ENCODE data around the gene PTPRG. TPM values are rescaled to one million over a fixed set of nuclear protein-coding genes. Genes with fewer than 3 reads are reported as not detected.
"Not testable (repeated sequence)": the region's sequence is repeated elsewhere in the genome, so short reads cannot be mapped to it uniquely, and the experiment has no call there.

The PTPRG gene
- total RNA-seq, 2 experiments from 2014 or later: 0.03 to 0.05 TPM

DNA sequence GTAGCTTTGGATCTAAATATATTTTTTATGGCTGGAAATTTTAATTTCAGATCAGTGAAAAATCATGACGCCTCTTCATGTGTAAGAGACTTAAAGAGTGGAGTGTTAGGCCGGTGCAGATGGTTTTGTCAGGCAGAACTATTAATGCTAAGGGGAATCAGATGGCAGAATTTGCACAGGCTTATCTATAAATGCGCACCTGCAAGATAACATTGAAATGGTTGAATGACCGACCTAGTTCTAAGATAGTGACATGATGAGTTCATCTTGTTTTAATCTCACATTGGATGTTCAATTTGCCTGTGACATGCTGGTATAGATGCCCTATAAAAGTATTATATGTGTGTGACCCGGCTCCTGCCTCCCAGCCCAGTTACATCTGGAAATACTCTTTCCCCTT is 471.4 kb downstream of the PTPRG start:
- Histone ChIP-seq H3K27me3 (ENCODE audit: control insufficient read depth in 1 of 2, insufficient read depth in 2 of 2, low read length in 2 of 2) (no peaks in the 10 kb centered on the region), H3K36me3 (ENCODE audit: insufficient read depth, low read length) (no peaks in the 10 kb centered on the region), H3K4me3 (ENCODE audit: low read length) (no peak overlapping the region), H3K9me3 (ENCODE audit: control insufficient read depth in 1 of 2, insufficient read depth in 1 of 2, low read length in 2 of 2) (no peaks in the 10 kb centered on the region), H3K27ac (ENCODE audit: low read depth in 1 of 2, low read length in 2 of 2) (no peak overlapping the region), H3K4me1 (ENCODE audit: insufficient read depth, low read length) (no peaks in the 10 kb centered on the region)
- ChIA-PET POLR2A (no interaction called here), CTCF (no interaction called here)
- H3K27ac Mint-ChIP-seq: no peak overlapping the region
- H3K4me1 Mint-ChIP-seq (ENCODE audit: low read depth): no peaks in the 10 kb centered on the region
- H3K27me3 Mint-ChIP-seq: peaks cover 3% of the 10 kb centered on the region
- TF ChIP-seq, protein P1, sequence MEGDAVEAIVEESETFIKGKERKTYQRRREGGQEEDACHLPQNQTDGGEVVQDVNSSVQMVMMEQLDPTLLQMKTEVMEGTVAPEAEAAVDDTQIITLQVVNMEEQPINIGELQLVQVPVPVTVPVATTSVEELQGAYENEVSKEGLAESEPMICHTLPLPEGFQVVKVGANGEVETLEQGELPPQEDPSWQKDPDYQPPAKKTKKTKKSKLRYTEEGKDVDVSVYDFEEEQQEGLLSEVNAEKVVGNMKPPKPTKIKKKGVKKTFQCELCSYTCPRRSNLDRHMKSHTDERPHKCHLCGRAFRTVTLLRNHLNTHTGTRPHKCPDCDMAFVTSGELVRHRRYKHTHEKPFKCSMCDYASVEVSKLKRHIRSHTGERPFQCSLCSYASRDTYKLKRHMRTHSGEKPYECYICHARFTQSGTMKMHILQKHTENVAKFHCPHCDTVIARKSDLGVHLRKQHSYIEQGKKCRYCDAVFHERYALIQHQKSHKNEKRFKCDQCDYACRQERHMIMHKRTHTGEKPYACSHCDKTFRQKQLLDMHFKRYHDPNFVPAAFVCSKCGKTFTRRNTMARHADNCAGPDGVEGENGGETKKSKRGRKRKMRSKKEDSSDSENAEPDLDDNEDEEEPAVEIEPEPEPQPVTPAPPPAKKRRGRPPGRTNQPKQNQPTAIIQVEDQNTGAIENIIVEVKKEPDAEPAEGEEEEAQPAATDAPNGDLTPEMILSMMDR (IDR thresholded peaks at IDR 0.05): no peak
- DNase-seq (no peak), ATAC-seq (ENCODE audit: poor library complexity) (no peak)
- no peaks in the 10 kb centered on the region for H3K9me3 Mint-ChIP-seq
- intact Hi-C loops (cut with DNase I, micrococcal nuclease): no loop called here
- no peaks in the 10 kb centered on the region for H3K36me3 Mint-ChIP-seq (ENCODE audit: low read depth)
- no peak overlapping the region for H3K4me3 Mint-ChIP-seq

DNA sequence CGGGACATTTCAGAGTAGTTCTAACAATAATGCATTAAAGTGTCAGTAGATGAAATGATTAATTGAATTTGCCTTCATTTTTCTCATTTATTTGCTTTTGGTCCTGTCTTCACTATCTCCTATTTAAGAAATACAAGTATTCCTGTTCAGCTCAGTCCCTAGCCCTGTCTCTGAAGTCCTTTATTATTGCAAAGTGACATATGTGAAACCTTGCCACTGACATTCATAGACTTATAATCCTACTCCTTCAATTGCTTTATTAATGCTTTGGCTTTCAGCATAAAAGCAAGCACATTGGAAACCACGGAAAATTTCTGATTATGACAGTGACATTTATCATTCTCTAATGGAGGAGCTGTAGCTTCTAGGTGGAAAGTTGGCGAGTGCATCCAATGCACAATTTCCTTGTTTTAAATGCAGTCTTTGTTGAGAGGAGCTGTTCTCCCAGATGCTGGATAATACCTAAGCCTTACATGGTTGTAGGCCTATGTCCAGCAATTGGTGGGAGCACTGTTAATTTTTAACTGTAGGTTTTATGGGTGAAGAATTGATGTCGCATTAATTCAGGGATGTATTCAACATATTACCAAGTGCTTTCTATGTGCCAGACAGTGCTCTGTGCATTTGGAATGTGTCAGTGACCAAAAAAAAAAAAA is 474.2 kb downstream of the PTPRG start:
- Histone ChIP-seq H3K4me1 (ENCODE audit: insufficient read depth, low read length) (no peaks in the 10 kb centered on the region), H3K9me3 (ENCODE audit: control insufficient read depth in 1 of 2, insufficient read depth in 1 of 2, low read length in 2 of 2) (no peaks in the 10 kb centered on the region), H3K4me3 (ENCODE audit: low read length) (no peak overlapping the region), H3K36me3 (ENCODE audit: insufficient read depth, low read length) (no peaks in the 10 kb centered on the region), H3K27ac (ENCODE audit: low read depth in 1 of 2, low read length in 2 of 2) (no peak overlapping the region), H3K27me3 (ENCODE audit: control insufficient read depth in 1 of 2, insufficient read depth in 2 of 2, low read length in 2 of 2) (no peaks in the 10 kb centered on the region)
- ATAC-seq (ENCODE audit: poor library complexity): no peak
- intact Hi-C loops (cut with DNase I, micrococcal nuclease): no loop called here
- H3K9me3 Mint-ChIP-seq: no peaks in the 10 kb centered on the region
- H3K4me1 Mint-ChIP-seq (ENCODE audit: low read depth): no peaks in the 10 kb centered on the region
- no peaks in the 10 kb centered on the region for H3K36me3 Mint-ChIP-seq (ENCODE audit: low read depth)
- H3K4me3 Mint-ChIP-seq: no peak overlapping the region
- ChIA-PET CTCF (no interaction called here), POLR2A (no interaction called here)
- H3K27ac Mint-ChIP-seq: no peak overlapping the region
- no peaks in the 10 kb centered on the region for H3K27me3 Mint-ChIP-seq
- TF ChIP-seq, protein P1 (IDR thresholded peaks at IDR 0.05): no peak
- no peak for DNase-seq

DNA sequence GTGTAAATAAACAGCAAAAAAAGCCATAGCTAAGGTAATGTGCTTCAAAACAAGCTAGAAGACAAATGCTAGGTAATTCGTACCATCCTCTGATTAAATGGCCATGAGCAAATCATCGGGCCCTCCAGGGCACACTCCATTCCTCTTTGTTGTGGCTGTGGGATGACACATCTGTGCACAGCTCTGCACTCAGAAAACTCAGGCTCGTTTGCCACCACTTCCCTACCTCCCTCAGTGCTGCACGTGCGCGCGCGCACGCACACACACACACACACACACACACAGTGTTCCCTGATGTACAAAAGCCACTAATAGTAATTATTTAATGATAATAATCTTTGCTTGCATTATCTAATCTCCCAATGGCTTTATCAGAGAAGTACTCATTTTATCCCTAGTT is 475.4 kb downstream of the PTPRG start:
- Mint-ChIP-seq H3K4me1 (ENCODE audit: low read depth) (no peaks in the 10 kb centered on the region), H3K27me3 (no peaks in the 10 kb centered on the region), H3K4me3 (no peak overlapping the region), H3K36me3 (ENCODE audit: low read depth) (no peaks in the 10 kb centered on the region), H3K9me3 (no peaks in the 10 kb centered on the region), H3K27ac (no peak overlapping the region)
- POLR2A ChIA-PET: no interaction called here
- no peak overlapping the region for H3K4me3 ChIP-seq (ENCODE audit: low read length)
- TF ChIP-seq, protein P1 (IDR thresholded peaks at IDR 0.05): no peak
- intact Hi-C loops (cut with DNase I, micrococcal nuclease): no loop called here
- no peak for ATAC-seq (ENCODE audit: poor library complexity)
- CTCF ChIA-PET: no interaction called here
- H3K27me3 ChIP-seq (ENCODE audit: control insufficient read depth in 1 of 2, insufficient read depth in 2 of 2, low read length in 2 of 2): no peaks in the 10 kb centered on the region
- no peak overlapping the region for H3K27ac ChIP-seq (ENCODE audit: low read depth in 1 of 2, low read length in 2 of 2)
- H3K36me3 ChIP-seq (ENCODE audit: insufficient read depth, low read length): no peaks in the 10 kb centered on the region
- no peaks in the 10 kb centered on the region for H3K9me3 ChIP-seq (ENCODE audit: control insufficient read depth in 1 of 2, insufficient read depth in 1 of 2, low read length in 2 of 2)
- H3K4me1 ChIP-seq (ENCODE audit: insufficient read depth, low read length): no peaks in the 10 kb centered on the region
- DNase-seq: no peak

DNA sequence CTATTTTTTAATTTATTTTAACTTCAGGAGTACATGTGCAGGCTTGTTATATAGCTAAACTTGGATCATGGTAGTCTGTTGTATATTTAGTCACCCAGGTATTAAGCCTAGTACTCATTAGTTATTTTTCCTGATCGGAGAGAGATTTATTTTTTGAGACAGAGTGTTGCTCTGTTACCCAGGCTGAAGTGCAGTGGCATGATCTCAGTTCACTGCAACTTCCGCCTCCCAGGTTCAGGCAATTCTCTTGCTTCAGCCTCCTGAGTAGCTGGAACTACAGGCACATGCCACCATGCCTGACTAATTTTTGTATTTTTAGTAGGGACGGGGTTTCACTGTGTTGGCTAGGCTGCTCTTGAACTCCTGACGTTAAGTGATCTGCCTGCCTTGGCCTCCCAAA is 477.4 kb downstream of the PTPRG start:
- POLR2A ChIA-PET: not testable (repeated sequence)

More for the DNA sequence above, 477.4 kb downstream of the PTPRG start:
- intact Hi-C loops (cut with DNase I, micrococcal nuclease); H3K27me3 ChIP-seq (ENCODE audit: control insufficient read depth in 1 of 2, insufficient read depth in 2 of 2, low read length in 2 of 2); H3K9me3 ChIP-seq (ENCODE audit: control insufficient read depth in 1 of 2, insufficient read depth in 1 of 2, low read length in 2 of 2); H3K27me3 Mint-ChIP-seq; H3K36me3 ChIP-seq (ENCODE audit: insufficient read depth, low read length); ATAC-seq (ENCODE audit: poor library complexity); H3K4me1 Mint-ChIP-seq (ENCODE audit: low read depth); H3K4me3 ChIP-seq (ENCODE audit: low read length); H3K27ac Mint-ChIP-seq; CTCF ChIA-PET; DNase-seq; H3K36me3 Mint-ChIP-seq (ENCODE audit: low read depth); H3K27ac ChIP-seq (ENCODE audit: low read depth in 1 of 2, low read length in 2 of 2); H3K9me3 Mint-ChIP-seq; H3K4me3 Mint-ChIP-seq; H3K4me1 ChIP-seq (ENCODE audit: insufficient read depth, low read length): not testable (repeated sequence)

All from CD4-positive, alpha-beta T cell (primary cell).